ENCODE results near the gene UNC13C. TPM values are rescaled to one million over a fixed set of nuclear protein-coding genes. Genes with fewer than 3 reads are reported as not detected.

The UNC13C gene
- polyA plus RNA-seq, 1 of the 3 experiments (the other 2 are of a cell fraction): not detected

DNA sequence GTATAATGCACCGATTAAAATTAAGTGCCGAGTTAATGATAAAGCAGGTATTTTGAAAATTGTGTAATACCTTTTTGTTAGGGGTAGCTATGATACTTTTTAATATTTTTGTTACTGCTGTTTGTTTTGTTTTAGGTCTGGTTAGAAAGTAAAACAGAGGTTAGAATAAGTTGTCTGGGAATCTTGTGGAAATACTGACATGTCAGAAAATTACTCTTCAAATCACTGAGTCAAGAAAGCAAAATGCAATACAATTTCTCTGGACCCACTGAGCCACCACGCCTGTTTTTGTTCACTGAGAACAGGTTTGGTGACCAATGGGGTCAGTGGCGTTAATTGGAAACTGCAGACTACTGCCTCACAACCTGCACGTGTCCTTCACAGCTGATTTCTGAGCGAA lies 601.6 kb downstream of the UNC13C start:
- no peak overlapping the region for H3K9ac ChIP-seq
- no peak for DNase-seq
- no peaks in the 10 kb centered on the region for H3K27me3 ChIP-seq (ENCODE audit: insufficient read depth)
- H3K4me1 ChIP-seq (ENCODE audit: control insufficient read depth in 1 of 2, insufficient read depth in 2 of 2, low read depth in 1 of 2, low read length in 1 of 2): no peaks in the 10 kb centered on the region
- H3K9me2 ChIP-seq: no peaks in the 10 kb centered on the region
- H3K79me2 ChIP-seq (ENCODE audit: insufficient read depth): no peaks in the 10 kb centered on the region
- H3K27ac ChIP-seq (ENCODE audit: low read depth in 2 of 2, low read length in 1 of 2): no peak overlapping the region
- H3K9me3 ChIP-seq: no peaks in the 10 kb centered on the region
- no peak overlapping the region for H3K4me3 ChIP-seq (ENCODE audit: low read depth in 2 of 2, low read length in 1 of 2)
- no peaks in the 10 kb centered on the region for H3F3A ChIP-seq (replicated peaks; ENCODE audit: insufficient read depth)
- POLR2A ChIA-PET: no interaction called here
- no peaks in the 10 kb centered on the region for H3K36me3 ChIP-seq (replicated peaks in 1 of 2; ENCODE audit: control insufficient read depth in 1 of 2, insufficient read depth in 2 of 2, low read length in 1 of 2)
- WGBS (ENCODE audit: low lambda C conversion rate): 4% methylated on average over 6 of the region's 6 CpGs
- no peak overlapping the region for H3K4me2 ChIP-seq
- H2AFZ ChIP-seq (ENCODE audit: low read depth): no peak overlapping the region
- TF ChIP-seq MXI1 (IDR thresholded peaks at IDR 0.05; ENCODE audit: low read depth, low read length) (no peak), CHD2 (IDR thresholded peaks at IDR 0.05; ENCODE audit: low read length, partially characterized antibody) (no peak), GATA2 (CRISPR knock-in tag; IDR thresholded peaks at IDR 0.05) (no peak), USF1 (IDR thresholded peaks at IDR 0.05; ENCODE audit: borderline replicate concordance, low read depth) (no peak), YY1 (IDR thresholded peaks at IDR 0.05; ENCODE audit: low read depth) (no peak), SMC3 (IDR thresholded peaks at IDR 0.05; ENCODE audit: low read depth, low read length) (no peak), CTCF (IDR thresholded peaks at IDR 0.05) (no peak), FOXM1 (IDR thresholded peaks at IDR 0.05; ENCODE audit: low read depth) (no peak), NFIC (IDR thresholded peaks at IDR 0.05; ENCODE audit: borderline replicate concordance) (no peak), TAF1 (IDR thresholded peaks at IDR 0.05; ENCODE audit: borderline replicate concordance, low read depth, low read length) (no peak), RFX5 (IDR thresholded peaks at IDR 0.05; ENCODE audit: low read length) (no peak), GABPA (IDR thresholded peaks at IDR 0.05; ENCODE audit: low read depth) (no peak), RCOR1 (IDR thresholded peaks at IDR 0.05; ENCODE audit: low read length) (no peak), FOSL2 (IDR thresholded peaks at IDR 0.05; ENCODE audit: borderline replicate concordance, low read depth) (no peak), JUND (IDR thresholded peaks at IDR 0.05) (no peak), ELF1 (IDR thresholded peaks at IDR 0.05) (no peak), SIN3A (IDR thresholded peaks at IDR 0.05; ENCODE audit: borderline replicate concordance, low read depth, low read length) (no peak)
- TF ChIP-seq, protein P1, sequence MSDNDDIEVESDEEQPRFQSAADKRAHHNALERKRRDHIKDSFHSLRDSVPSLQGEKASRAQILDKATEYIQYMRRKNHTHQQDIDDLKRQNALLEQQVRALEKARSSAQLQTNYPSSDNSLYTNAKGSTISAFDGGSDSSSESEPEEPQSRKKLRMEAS (IDR thresholded peaks at IDR 0.05; ENCODE audit: low read depth): no peak
- TF ChIP-seq, protein P2, sequence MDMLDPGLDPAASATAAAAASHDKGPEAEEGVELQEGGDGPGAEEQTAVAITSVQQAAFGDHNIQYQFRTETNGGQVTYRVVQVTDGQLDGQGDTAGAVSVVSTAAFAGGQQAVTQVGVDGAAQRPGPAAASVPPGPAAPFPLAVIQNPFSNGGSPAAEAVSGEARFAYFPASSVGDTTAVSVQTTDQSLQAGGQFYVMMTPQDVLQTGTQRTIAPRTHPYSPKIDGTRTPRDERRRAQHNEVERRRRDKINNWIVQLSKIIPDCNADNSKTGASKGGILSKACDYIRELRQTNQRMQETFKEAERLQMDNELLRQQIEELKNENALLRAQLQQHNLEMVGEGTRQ (IDR thresholded peaks at IDR 0.05; ENCODE audit: borderline replicate concordance, low read depth, low read length): no peak
- no peaks in the 10 kb centered on the region for H4K20me1 ChIP-seq (ENCODE audit: insufficient read depth)
- CTCF ChIA-PET: interaction anchor here (1.5 kb wide), 1 partner anchor 14 kb away, joined by 3 read pairs; no protein-coding TSS in a partner anchor
